HG03342 (cell line): ENCODE results near the gene CCDC86.

ENCODE experiments used
- ATAC-seq: cut with Tn5 transposase; IDR thresholded peaks from one replicate; pipeline ENCODE4 v1.9.1; 2021; ENCODE audit warnings: mild to moderate bottlenecking, moderate library complexity; ENCODE audit not compliant: unreplicated experiment

CCDC86 gene

GRCh38 chr11:60890696-60891095, 48.8 kb downstream of the CCDC86 start:
- ATAC-seq, result no peak

GRCh38 chr11:60891103-60891741, 49.3 kb downstream of the CCDC86 start:
- ATAC-seq, result no peak

GRCh38 chr11:60895687-60896086, 53.8 kb downstream of the CCDC86 start:
- ATAC-seq, result no peak

- ATAC-seq, result no peak
These were observed 55.6 kb downstream of the CCDC86 start for GRCh38 chr11:60897496-60897895.

DNA sequence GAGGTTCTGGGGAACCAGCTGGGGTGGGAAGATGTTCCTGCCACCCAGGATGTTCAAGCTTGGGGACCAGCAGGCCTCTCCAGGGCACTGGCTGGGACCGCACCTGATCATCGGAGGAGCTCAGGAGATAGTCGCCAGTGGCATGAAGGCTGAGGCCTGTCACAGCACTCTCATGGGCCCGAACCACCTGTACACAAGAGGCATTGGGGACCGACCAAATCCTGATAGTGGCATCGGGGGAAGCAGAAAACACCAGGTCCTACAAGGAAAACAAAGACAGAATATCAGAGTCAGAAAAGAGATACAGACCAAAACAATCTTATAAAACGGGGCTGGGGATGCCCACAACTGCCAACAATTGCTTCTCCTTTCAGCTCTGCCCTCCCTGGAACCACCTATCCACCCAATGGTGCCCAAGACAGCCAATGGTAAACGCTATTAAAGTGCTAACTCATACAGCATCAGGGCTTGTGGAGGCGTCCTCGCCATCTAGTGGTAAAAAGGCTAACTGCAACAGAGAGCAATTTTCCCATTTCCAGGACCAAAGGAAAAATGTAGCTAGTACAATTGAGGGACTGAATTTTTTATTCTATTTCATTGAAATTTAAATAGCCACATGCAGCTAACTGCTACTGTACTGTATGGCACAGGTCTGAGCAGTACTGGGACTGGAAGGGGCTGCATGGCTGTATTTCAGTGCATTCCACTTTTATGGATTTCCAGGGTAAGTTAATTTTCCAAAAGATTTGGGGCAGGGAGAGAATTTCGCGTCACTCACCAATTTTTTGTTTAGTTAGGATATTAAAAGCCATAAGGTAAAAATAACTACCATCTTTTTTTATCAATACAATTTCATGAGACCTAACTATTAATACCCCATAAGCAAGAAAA, 57.4 kb downstream of the CCDC86 start:
- ATAC-seq, result no peak

- no peak for ATAC-seq
These were observed 58.1 kb downstream of the CCDC86 start for GRCh38 chr11:60899977-60900376.
